ENCODE measurements around the gene IQGAP2. TPM values are rescaled to one million over a fixed set of nuclear protein-coding genes. Genes with fewer than 3 reads are reported as not detected.
"Not testable (repeated sequence)": the region's sequence is repeated elsewhere in the genome, so short reads cannot be mapped to it uniquely, and the experiment has no call there.

The IQGAP2 gene
- total and polyA plus RNA-seq, 2 donors from 2014 or later: 23.2 to 35.8 TPM

DNA sequence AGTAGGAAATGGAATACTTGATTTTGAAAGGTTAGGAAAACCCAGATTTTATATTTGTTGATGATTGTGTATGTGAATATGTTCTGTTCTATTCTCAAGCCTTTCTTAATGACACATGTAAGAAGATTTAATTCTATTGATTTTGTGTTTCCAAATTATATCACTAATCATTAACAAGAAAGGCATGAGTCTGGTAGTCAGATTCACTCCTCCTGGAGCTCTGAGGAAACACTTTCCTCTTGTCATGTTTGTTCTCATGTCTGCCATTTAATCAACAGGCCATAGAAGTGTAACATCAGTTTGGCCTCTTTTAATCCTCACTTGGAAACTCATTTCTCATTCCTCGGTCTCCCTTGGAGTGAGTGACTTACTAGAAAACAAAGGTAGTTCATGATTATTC is 272.3 kb downstream of the IQGAP2 start:
- no peak overlapping the region for H3K27ac ChIP-seq (ENCODE audit: low read depth in 2 of 2, low read length in 2 of 2)
- FAIRE-seq: no peak
- H3K9me3 ChIP-seq (ENCODE audit: control insufficient read depth in 2 of 3, insufficient read depth in 1 of 3, low read length in 3 of 3): no peaks in the 10 kb centered on the region
- H3K4me1 ChIP-seq (ENCODE audit: control insufficient read depth in 2 of 3, insufficient read depth in 2 of 3, low read depth in 1 of 3, low read length in 3 of 3): no peaks in the 10 kb centered on the region
- H3K4me3 ChIP-seq (ENCODE audit: low read length in 3 of 3): no peak overlapping the region
- no peak for DNase-seq
- no peak overlapping the region for H3K9ac ChIP-seq (ENCODE audit: low read length in 3 of 3)
- no peaks in the 10 kb centered on the region for H3K27me3 ChIP-seq (ENCODE audit: control insufficient read depth, insufficient read depth, low read length)
- TF ChIP-seq CTCF (IDR thresholded peaks at IDR 0.05; ENCODE audit: borderline replicate concordance, extremely low read depth, insufficient read depth): no peak
- peaks cover 0 to 7% (median 0%) of the 10 kb centered on the region in 3 donors for H3K36me3 ChIP-seq (ENCODE audit: control insufficient read depth in 2 of 3, insufficient read depth in 3 of 3, low read length in 3 of 3)
- intact Hi-C loops (cut with DNase I): no loop called here

DNA sequence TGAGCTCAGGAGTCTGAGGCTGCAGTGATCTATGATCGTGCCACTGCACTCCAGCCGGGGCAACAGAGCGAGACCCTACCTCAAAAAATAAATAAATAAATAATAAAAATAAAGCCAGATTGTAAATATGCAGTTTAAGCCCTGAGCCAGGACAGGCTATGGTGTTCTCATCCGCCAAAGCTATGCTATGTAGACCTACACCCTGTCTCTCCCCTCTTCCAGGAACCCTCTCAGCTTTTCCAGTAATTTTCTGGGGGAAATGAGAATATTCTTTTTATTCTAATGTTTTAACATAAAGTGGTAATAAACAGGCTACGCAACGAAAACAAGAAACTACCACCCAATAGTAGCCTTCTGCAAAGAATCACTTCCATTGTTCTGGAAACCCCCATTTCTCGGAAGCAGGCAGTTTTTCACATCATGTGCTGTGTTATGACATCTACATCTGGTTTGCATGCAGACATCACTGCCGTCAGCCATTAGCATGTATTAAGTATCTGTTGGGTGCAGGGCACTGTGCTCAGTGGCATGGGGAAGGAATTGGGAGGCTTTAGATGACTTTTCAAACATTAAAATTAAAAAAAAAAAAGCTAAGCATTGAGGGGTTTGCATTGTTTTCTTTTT is 274.9 kb downstream of the IQGAP2 start:
- Histone ChIP-seq H3K9ac (ENCODE audit: low read length in 3 of 3) (no peak overlapping the region), H3K4me1 (ENCODE audit: control insufficient read depth in 2 of 3, insufficient read depth in 2 of 3, low read depth in 1 of 3, low read length in 3 of 3) (no peaks in the 10 kb centered on the region), H3K4me3 (ENCODE audit: low read length in 3 of 3) (no peak overlapping the region), H3K27ac (ENCODE audit: low read depth in 2 of 2, low read length in 2 of 2) (no peak overlapping the region), H3K27me3 (ENCODE audit: control insufficient read depth, insufficient read depth, low read length) (no peaks in the 10 kb centered on the region), H3K9me3 (ENCODE audit: control insufficient read depth in 2 of 3, insufficient read depth in 1 of 3, low read length in 3 of 3) (no peaks in the 10 kb centered on the region), H3K36me3 (ENCODE audit: control insufficient read depth in 2 of 3, insufficient read depth in 3 of 3, low read length in 3 of 3) (peaks cover 0 to 4% (median 0%) of the 10 kb centered on the region in 3 donors)
- TF ChIP-seq CTCF (IDR thresholded peaks at IDR 0.05; ENCODE audit: borderline replicate concordance, extremely low read depth, insufficient read depth): no peak
- DNase-seq: no peak
- FAIRE-seq: no peak
- intact Hi-C loops (cut with DNase I): no loop called here

DNA sequence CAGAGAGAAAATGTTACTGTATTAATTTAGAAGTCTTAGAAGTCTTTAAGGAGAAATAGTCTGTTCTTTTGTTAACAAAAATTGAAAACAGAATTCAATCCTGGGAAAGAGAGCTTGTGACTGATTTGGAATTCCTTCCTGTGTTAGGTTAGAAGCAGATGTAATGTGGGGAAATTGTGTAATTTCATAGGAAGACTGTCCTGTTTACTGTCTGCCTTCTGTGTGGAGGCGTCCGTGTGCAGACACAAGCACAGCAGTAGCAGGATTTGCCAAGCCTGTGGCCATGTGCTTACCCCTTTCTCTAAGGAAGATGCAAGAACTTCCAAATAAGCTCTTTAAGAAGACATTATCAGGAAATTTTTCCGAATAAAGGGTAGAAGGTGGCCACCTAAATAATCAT is 276.1 kb downstream of the IQGAP2 start:
- no peaks in the 10 kb centered on the region for H3K9me3 ChIP-seq (ENCODE audit: control insufficient read depth in 2 of 3, insufficient read depth in 1 of 3, low read length in 3 of 3)
- H3K36me3 ChIP-seq (ENCODE audit: control insufficient read depth in 2 of 3, insufficient read depth in 3 of 3, low read length in 3 of 3): peaks cover 0 to 4% (median 0%) of the 10 kb centered on the region in 3 donors
- no peak overlapping the region for H3K4me3 ChIP-seq (ENCODE audit: low read length in 3 of 3)
- FAIRE-seq (no peak), DNase-seq (no peak)
- H3K4me1 ChIP-seq (ENCODE audit: control insufficient read depth in 2 of 3, insufficient read depth in 2 of 3, low read depth in 1 of 3, low read length in 3 of 3): peaks cover 0 to 2% (median 0%) of the 10 kb centered on the region in 3 donors
- H3K9ac ChIP-seq (ENCODE audit: low read length in 3 of 3): no peak overlapping the region
- intact Hi-C loops (cut with DNase I): no loop called here
- TF ChIP-seq CTCF (IDR thresholded peaks at IDR 0.05; ENCODE audit: borderline replicate concordance, extremely low read depth, insufficient read depth): no peak
- H3K27me3 ChIP-seq (ENCODE audit: control insufficient read depth, insufficient read depth, low read length): no peaks in the 10 kb centered on the region
- H3K27ac ChIP-seq (ENCODE audit: low read depth in 2 of 2, low read length in 2 of 2): no peak overlapping the region

DNA sequence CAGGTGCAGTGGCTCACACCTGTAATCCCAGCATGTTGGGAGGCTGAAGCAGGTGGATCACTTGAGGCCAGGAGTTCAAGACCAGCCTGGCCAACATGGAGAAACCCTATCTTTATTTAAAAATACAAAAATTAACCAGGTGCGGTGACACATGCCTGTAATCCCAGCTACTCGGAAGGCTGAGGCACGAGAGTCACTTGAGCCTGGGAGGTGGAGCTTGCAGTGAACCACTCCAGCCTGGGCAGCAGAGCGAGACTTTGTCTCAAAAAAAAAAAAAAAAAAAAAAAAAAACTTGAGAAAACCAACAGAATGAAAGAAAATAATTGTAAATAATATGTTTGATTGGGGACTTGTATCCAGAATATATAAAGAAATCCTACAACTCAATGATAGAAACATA is 277.7 kb downstream of the IQGAP2 start:
- intact Hi-C loops (cut with DNase I); H3K4me3 ChIP-seq (ENCODE audit: low read length in 3 of 3); H3K9ac ChIP-seq (ENCODE audit: low read length in 3 of 3); FAIRE-seq; DNase-seq; H3K36me3 ChIP-seq (ENCODE audit: control insufficient read depth in 2 of 3, insufficient read depth in 3 of 3, low read length in 3 of 3); H3K9me3 ChIP-seq (ENCODE audit: control insufficient read depth in 2 of 3, insufficient read depth in 1 of 3, low read length in 3 of 3); H3K27me3 ChIP-seq (ENCODE audit: control insufficient read depth, insufficient read depth, low read length); H3K27ac ChIP-seq (ENCODE audit: low read depth in 2 of 2, low read length in 2 of 2): not testable (repeated sequence)
- peaks cover 0 to 11% (median 4%) of the 10 kb centered on the region in 3 donors for H3K4me1 ChIP-seq (ENCODE audit: control insufficient read depth in 2 of 3, insufficient read depth in 2 of 3, low read depth in 1 of 3, low read length in 3 of 3)

All from kidney (tissue), 14 donors.